Stimulated activated CD4-positive, alpha-beta T cell treated with anti-CD3 and anti-CD28 coated beads, Interleukin-1b, Interleukin-23, amount 100 ng/mL, for 4 hours (primary cell): ENCODE measurements around the gene TMPRSS11E.
"Not testable (repeated sequence)": the region's sequence is repeated elsewhere in the genome, so short reads cannot be mapped to it uniquely, and the experiment has no call there.

Experiments used
- DNase-seq, 2 donors: peaks; one replicate each; pipeline ENCODE4 v3.0.0-alpha.2; 2020; ENCODE audit warnings: low read depth in 2 of 2

Gene TMPRSS11E

GRCh38 chr4:68462691-68463090 lies 15.4 kb downstream of the TMPRSS11E start:
- no peak for DNase-seq

DNA sequence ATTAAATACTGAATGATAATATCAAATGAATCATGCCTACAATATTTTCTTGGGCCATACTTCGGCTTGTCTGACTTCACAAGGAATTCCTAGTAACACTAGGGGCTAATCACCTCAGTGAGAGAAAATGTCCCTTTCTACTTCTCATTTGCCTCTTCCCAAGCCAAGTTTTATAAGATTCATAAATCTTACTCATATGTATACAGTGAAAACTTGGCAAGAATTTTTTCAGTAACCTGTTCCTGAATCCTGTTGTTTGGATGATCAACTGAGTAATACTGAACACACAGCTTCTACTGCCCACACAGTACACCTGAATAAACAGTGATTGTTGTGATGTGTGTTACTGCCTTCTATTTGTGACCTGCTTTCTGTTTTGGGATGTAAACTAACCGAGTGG lies 16.5 kb downstream of the TMPRSS11E start:
- no peak for DNase-seq

GRCh38 chr4:68465058-68465457 lies 17.8 kb downstream of the TMPRSS11E start:
- no peak for DNase-seq

DNA sequence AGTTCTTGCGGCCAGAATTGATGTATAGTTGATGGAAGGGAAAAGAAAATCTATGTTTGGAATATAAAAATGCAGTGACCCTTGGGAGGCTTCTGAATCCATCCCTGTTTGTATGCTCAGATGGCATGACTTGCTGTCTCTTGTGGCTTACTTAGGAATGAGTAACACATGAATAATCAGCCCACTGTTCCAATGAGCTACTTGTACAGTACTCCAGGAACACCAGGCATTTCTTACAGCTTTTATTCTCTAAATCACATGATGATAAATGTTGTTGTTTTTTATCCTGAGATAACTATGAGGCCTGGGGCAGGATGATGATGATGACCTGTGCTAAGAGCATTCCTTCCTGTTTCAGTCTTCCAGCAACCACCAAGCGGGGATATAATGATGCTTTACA lies 18.9 kb downstream of the TMPRSS11E start:
- no peak for DNase-seq

- no peak for DNase-seq
Observed at GRCh38 chr4:68466751-68467150, 19.5 kb downstream of the TMPRSS11E start.

DNA sequence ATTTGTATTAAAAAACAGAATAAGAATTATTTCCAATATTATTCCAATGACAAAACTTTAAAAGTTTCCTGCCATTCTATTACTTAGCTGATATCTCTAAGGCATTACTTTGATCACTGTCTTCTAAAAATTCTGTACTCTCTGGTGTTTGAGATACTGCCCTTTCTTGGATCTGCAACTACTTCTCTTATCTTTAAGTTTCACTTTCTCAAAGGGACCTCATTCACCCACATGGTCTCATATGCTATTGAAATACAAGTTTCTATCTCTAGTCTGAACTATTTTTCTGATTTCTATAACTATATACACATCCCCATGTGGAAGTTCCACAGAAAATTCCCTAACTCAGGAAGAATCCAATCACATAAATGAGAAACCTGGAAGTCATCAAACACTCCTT lies 22.2 kb downstream of the TMPRSS11E start:
- DNase-seq: no peak

DNA sequence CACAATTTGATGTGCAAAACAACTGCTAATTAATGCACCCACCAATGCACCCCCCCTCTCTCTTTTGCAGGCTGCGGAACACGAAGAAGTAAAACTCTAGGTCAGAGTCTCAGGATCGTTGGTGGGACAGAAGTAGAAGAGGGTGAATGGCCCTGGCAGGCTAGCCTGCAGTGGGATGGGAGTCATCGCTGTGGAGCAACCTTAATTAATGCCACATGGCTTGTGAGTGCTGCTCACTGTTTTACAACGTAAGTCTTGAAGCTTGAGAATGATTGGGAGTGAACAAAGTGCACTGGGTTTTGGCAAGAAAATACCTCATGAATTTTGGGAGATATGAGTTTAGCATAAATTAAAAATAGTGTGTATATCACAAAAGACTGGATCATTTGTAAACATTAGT lies 28.9 kb downstream of the TMPRSS11E start:
- DNase-seq: no peak

DNA sequence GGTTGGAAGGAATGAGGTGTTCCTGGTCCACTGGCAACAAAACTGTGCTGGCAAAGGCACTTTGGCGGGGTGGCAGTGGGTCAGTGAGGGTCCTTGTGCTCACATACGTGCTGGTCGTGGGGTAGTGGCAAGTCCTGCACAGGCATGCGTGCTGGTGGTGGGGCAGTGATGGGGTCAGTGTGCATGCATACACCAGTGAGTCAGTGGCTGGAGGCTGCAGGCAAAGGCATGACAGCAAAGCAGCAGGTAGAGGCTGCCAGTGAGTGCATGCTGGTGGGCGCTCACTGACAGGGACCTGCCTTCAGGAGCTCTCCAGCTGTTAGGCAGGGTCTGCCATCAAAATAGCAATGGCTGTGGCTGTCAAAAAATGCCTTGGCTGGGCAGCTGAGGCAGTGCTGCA lies 42.1 kb downstream of the TMPRSS11E start:
- no peak for DNase-seq

DNA sequence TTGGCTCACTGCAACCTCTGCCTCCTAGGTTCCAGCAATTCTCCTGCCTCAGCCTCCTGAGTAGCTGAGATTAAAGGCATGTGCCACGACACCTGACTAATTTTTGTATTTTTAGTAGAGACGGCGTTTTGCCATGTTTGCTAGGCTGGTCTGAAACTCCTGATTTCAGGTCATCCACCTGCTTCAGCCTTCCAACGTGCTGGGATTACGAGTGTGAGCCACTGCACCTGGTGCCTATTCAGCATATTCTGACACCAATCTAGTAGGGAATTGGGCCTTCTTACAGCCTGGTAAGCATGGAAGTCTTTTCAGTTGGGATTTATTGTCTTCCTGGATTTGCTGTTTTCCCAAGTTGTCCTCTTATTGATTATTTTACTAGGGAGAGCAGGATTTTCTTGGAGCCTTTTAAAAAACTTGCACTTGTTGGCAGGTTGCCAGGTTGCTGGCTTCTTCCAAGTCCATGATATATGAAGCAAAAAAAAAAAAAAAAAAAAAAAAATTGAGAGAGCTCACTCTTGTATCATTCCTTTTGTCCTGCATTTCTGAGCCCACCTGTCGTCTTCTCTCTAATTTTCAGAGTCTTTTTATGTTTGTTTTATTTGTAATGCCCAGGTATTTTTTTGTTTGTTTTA lies 43.7 kb downstream of the TMPRSS11E start:
- DNase-seq: no peak

GRCh38 chr4:68494688-68495087 lies 47.4 kb downstream of the TMPRSS11E start:
- no peak for DNase-seq

GRCh38 chr4:68498413-68499007 lies 51.2 kb downstream of the TMPRSS11E start:
- DNase-seq: peak; percentile 21 to 31

GRCh38 chr4:68499021-68499420 lies 51.8 kb downstream of the TMPRSS11E start:
- no peak for DNase-seq

DNA sequence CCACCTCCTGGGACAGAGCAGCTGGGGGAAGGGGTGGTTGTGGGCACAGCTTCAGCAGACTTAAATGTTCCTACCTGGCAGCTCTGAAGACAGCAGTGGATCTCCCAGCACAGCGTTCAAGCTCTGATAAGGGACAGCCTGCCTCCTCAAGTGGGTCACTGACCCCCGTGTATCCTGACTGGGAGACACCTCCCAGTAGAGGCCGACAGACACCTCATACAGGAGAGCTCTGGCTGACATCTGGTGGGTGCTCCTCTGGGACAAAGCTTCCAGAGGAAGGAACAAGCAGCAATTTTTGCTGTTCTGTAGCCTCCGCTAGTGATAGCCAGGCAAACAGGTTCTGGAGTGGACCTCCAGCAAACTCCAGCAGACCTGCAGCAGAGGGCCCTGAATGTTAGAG lies 56.2 kb downstream of the TMPRSS11E start:
- DNase-seq: not testable (repeated sequence)

- not testable (repeated sequence) for DNase-seq
Observed at GRCh38 chr4:68504836-68505235, 57.6 kb downstream of the TMPRSS11E start.

- DNase-seq: not testable (repeated sequence)
Observed at GRCh38 chr4:68505452-68505851, 58.2 kb downstream of the TMPRSS11E start.

DNA sequence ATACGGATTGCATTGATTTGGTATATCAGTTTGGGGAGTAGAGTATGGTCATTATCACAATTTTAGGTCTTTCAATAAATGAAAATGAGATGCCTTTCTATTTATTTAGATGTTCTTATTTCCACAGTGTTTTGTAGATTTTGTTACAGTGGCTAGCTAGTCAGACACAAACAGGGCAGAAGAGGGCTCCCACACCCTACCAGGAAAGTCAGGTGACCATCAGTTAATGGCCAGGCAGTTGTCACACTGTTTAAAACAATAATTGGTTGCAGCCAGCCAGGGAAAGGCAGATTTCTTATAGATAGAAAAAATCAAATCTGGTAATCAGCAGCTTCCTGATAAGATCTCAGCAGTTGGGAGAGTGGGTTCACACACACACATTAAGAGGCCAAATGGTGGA lies 71.6 kb downstream of the TMPRSS11E start:
- DNase-seq: no peak

- no peak for DNase-seq
Observed at GRCh38 chr4:68520985-68521384, 73.7 kb downstream of the TMPRSS11E start.

GRCh38 chr4:68522232-68522631 lies 75.0 kb downstream of the TMPRSS11E start:
- DNase-seq: not testable (repeated sequence)

DNA sequence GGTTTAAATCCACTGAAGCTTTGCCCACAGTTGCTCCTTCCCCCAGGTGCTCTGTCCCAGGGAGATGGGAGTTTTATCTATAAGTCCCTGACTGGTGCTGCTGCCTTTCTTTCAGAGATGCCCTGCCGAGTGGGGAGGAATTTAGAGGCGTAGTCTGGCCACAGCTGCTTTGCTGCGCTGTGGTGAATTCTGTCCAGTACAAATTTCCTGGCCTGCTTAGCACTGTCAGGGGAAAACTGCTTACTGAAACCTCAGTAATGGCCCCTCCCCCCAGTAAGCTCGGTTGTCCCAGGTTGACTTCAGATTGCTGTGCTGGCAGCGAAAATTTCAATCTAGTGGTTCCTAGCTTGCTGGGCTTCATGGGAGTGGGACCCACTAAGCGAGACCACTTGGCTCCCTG lies 88.7 kb downstream of the TMPRSS11E start:
- DNase-seq: no peak

DNA sequence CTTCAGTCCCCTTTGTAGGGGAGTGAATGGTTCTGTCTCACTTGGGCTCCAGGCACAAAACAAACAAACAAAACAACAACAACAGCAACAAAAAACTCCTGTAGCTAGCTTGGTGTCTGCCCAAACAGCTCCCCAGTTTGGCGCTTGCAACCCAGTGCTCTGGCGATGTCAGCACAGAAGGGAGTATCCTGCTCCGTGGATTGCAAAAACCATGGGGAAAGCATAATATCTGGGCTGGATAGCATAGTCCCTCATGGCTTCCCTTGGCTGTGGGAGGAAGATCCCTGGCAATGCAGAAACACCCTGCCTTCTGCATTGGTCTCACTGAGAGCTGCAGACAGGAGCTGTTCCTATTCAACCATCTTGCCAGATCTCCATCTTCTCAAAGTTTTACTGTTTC lies 89.1 kb downstream of the TMPRSS11E start:
- DNase-seq: no peak

DNA sequence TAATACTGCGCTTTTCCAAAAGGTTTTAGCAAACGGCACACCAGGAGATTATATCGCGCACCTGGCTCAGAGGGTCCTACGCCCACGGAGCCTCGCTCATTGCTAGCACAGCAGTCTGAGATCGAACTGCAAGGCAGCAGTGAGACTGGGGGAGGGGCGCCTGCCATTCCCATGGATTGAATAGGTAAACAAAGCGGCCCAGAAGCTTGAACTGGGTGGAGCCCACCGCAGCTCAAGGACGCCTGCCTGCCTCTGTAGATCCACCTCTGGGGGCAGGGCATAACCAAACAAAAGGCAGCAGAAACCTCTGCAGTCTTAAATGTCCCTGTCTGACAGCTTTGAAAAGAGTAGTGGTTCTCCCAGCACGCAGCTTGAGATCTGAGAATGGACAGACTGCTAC lies 95.5 kb downstream of the TMPRSS11E start:
- DNase-seq: not testable (repeated sequence)
